SK-N-SH treated with all-trans-retinoic acid at 6 μM for 48 hours (cell line): ENCODE measurements around the gene GPBP1L1.

ENCODE experiments used
- ATAC-seq: fragments of 200-7000 bp; cut with Tn5 transposase; 3 replicates; pipeline ENCODE4 v1.9.1; 2020; ENCODE audit warnings: mild to moderate bottlenecking, moderate library complexity
- ARNTL ChIP-seq: fragments of 450-650 bp; formaldehyde crosslinking; IDR thresholded peaks from 2 replicates; pipeline ENCODE4 v1.5.0; 2020; ENCODE audit warnings: low read depth, mild to moderate bottlenecking, moderate library complexity, borderline replicate concordance
- BACH2 ChIP-seq: fragments of 250-450 bp; sonication (Bioruptor Pico); IDR thresholded peaks from 2 replicates; pipeline ENCODE4 v1.9.0; 2021; ENCODE audit warnings: mild to moderate bottlenecking, borderline replicate concordance
- CREB5 ChIP-seq: fragments of 250-450 bp; sonication (Bioruptor Pico); IDR thresholded peaks from 2 replicates; pipeline ENCODE4 v1.5.1; 2020; ENCODE audit warnings: low read depth, mild to moderate bottlenecking, moderate library complexity
- CSDC2 ChIP-seq: fragments of 250-450 bp; sonication (Bioruptor Pico); IDR thresholded peaks from 2 replicates; pipeline ENCODE4 v1.5.0; 2020; ENCODE audit warnings: mild to moderate bottlenecking, moderate library complexity
- CSRNP3 ChIP-seq: fragments of 250-450 bp; sonication (Bioruptor Pico); IDR thresholded peaks from 2 replicates; pipeline ENCODE4 v1.5.1; 2021; ENCODE audit warnings: mild to moderate bottlenecking, moderate library complexity
- ESRRG ChIP-seq: fragments of 250-450 bp; sonication (Bioruptor Pico); IDR thresholded peaks from 2 replicates; pipeline ENCODE4 v1.6.1; 2021; ENCODE audit warnings: mild to moderate bottlenecking
- GLIS3 ChIP-seq: fragments of 250-450 bp; sonication (Bioruptor Pico); IDR thresholded peaks from 2 replicates; pipeline ENCODE4 v1.5.0; 2020; ENCODE audit warnings: mild to moderate bottlenecking, moderate library complexity
- ISL1 ChIP-seq: fragments of 250-450 bp; sonication (Bioruptor Pico); IDR thresholded peaks from 2 replicates; pipeline ENCODE4 v2.1.2; 2022; ENCODE audit warnings: mild to moderate bottlenecking, moderate library complexity
- OSR1 ChIP-seq: fragments of 250-450 bp; sonication (Bioruptor Pico); IDR thresholded peaks from 2 replicates; pipeline ENCODE4 v1.8.0; 2022; ENCODE audit warnings: moderate library complexity, mild to moderate bottlenecking, inconsistent platforms
- PATZ1 ChIP-seq: fragments of 250-450 bp; sonication (Bioruptor Pico); IDR thresholded peaks from 2 replicates; pipeline ENCODE4 v1.8.0; 2020; ENCODE audit warnings: mild to moderate bottlenecking, moderate library complexity, borderline replicate concordance
- PPARA ChIP-seq: fragments of 250-450 bp; sonication (Bioruptor Pico); IDR thresholded peaks from 2 replicates; pipeline ENCODE4 v1.5.0; 2020; ENCODE audit warnings: mild to moderate bottlenecking, borderline replicate concordance
- RARB ChIP-seq: fragments of 250-450 bp; sonication (Bioruptor Pico); IDR thresholded peaks from 2 replicates; pipeline ENCODE4 v1.8.0; 2021; ENCODE audit warnings: mild to moderate bottlenecking, moderate library complexity
- SNAI2 ChIP-seq: fragments of 250-450 bp; sonication (Bioruptor Pico); IDR thresholded peaks from 2 replicates; pipeline ENCODE4 v1.5.0; 2020; ENCODE audit warnings: mild to moderate bottlenecking, moderate library complexity
- TCF4 ChIP-seq: fragments of 250-450 bp; sonication (Bioruptor Pico); IDR thresholded peaks from 2 replicates; pipeline ENCODE4 v1.8.0; 2021; ENCODE audit warnings: mild to moderate bottlenecking, moderate library complexity, borderline replicate concordance
- TOX ChIP-seq: fragments of 250-450 bp; sonication (Bioruptor Pico); IDR thresholded peaks from 2 replicates; pipeline ENCODE4 v1.8.0; 2021; ENCODE audit warnings: mild to moderate bottlenecking, moderate library complexity, borderline replicate concordance
- TSHZ2 ChIP-seq: fragments of 250-450 bp; sonication (Bioruptor Pico); IDR thresholded peaks from 2 replicates; pipeline ENCODE4 v1.5.0; 2020; ENCODE audit warnings: mild to moderate bottlenecking, moderate library complexity
- ZC3H10 ChIP-seq: fragments of 250-450 bp; sonication (Bioruptor Pico); IDR thresholded peaks from 2 replicates; pipeline ENCODE4 v1.5.1; 2021; ENCODE audit warnings: mild to moderate bottlenecking, moderate library complexity
- ZFP3 ChIP-seq: fragments of 250-450 bp; sonication (Bioruptor Pico); IDR thresholded peaks from 2 replicates; pipeline ENCODE4 v1.5.0; 2020; ENCODE audit warnings: mild to moderate bottlenecking, moderate library complexity
- ZFP30 ChIP-seq: fragments of 450-650 bp; formaldehyde crosslinking; IDR thresholded peaks from 2 replicates; pipeline ENCODE4 v1.5.0; 2022; ENCODE audit warnings: mild to moderate bottlenecking, moderate library complexity
- ZNF565 ChIP-seq: fragments of 450-650 bp; formaldehyde crosslinking; conservative IDR thresholded peaks from 2 replicates; pipeline ENCODE4 v1.5.0; 2020; ENCODE audit warnings: low read depth, mild to moderate bottlenecking, moderate library complexity
- ZNF8 ChIP-seq: fragments of 450-650 bp; formaldehyde crosslinking; IDR thresholded peaks from 2 replicates; pipeline ENCODE4 v1.5.0; 2020; ENCODE audit warnings: mild to moderate bottlenecking, moderate library complexity

GPBP1L1 gene

GRCh38 chr1:45585496-45586075 is 100.7 kb downstream of the GPBP1L1 start:
- TF ChIP-seq ISL1 (CRISPR knock-in tag) (no peak), BACH2 (CRISPR knock-in tag) (no peak), ZNF8 (CRISPR knock-in tag) (no peak), TSHZ2 (CRISPR knock-in tag) (no peak), TCF4 (CRISPR knock-in tag) (no peak), ZC3H10 (CRISPR knock-in tag) (no peak), PPARA (CRISPR knock-in tag) (no peak), TOX (CRISPR knock-in tag) (no peak), CSRNP3 (CRISPR knock-in tag) (no peak), SNAI2 (no peak), CREB5 (no peak), CSDC2 (CRISPR knock-in tag) (no peak), GLIS3 (CRISPR knock-in tag) (no peak), ARNTL (CRISPR knock-in tag) (no peak), ZFP3 (CRISPR knock-in tag) (no peak), ZNF565 (CRISPR knock-in tag) (no peak), RARB (CRISPR knock-in tag) (no peak)
- no peak for ATAC-seq

GRCh38 chr1:45585110-45585426 is 101.3 kb downstream of the GPBP1L1 start:
- TF ChIP-seq GLIS3 (CRISPR knock-in tag) (no peak), TCF4 (CRISPR knock-in tag) (no peak), BACH2 (CRISPR knock-in tag) (no peak), CREB5 (no peak), CSDC2 (CRISPR knock-in tag) (no peak), CSRNP3 (CRISPR knock-in tag) (no peak), ESRRG (no peak), ZC3H10 (CRISPR knock-in tag) (no peak), ZFP30 (no peak), OSR1 (CRISPR knock-in tag) (no peak), ZFP3 (CRISPR knock-in tag) (no peak), PATZ1 (CRISPR knock-in tag) (no peak)
- TF ChIP-seq, all 23 proteins: peak for 0
- ATAC-seq, result no peak
